ENCODE results near the gene WHRN. TPM values are rescaled to one million over a fixed set of nuclear protein-coding genes. Genes with fewer than 3 reads are reported as not detected.

The WHRN gene
- total RNA-seq, 1 experiment from 2014 or later = 9.4 TPM

DNA sequence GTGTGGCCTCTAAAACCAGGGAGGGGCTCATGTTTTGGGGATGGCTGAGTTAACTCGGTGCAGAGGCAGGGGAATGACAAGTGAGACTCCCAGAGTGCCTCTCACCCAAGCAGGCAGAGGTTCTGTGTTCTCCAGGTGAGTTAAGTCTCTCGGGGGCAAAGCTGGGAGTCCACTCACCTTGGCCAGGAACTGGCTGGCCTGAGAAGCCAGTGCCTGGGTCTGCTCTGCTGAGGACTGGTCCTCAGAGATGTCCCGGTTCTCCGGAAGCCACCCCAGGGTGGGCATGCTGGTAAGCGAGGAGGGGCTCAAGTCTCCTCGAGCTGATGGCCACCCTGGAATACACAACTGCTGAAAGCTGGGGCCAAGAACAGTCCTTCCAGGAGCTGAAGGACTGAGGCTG, 137.9 kb downstream of the WHRN start:
- DNase-seq (ENCODE audit: unreplicated experiment) = no peak
- Mint-ChIP-seq H3K27ac (ENCODE audit: low read depth, unreplicated experiment) (peak overlapping the region; percentile 73), H3K9me3 (ENCODE audit: unreplicated experiment) (no peaks in the 10 kb centered on the region), H3K4me1 (ENCODE audit: insufficient read depth, unreplicated experiment) (peaks cover 36% of the 10 kb centered on the region), H3K27me3 (ENCODE audit: insufficient read depth, unreplicated experiment) (no peaks in the 10 kb centered on the region), H3K36me3 (ENCODE audit: insufficient read depth, unreplicated experiment) (no peaks in the 10 kb centered on the region), H3K4me3 (ENCODE audit: unreplicated experiment) (no peak overlapping the region)
- no TSS peak for BruUV-seq (replicated peaks)
- intact Hi-C loops (cut with micrococcal nuclease) = no loop called here
- POLR2A ChIA-PET = interaction anchor here (0.5 to 0.7 kb wide), 2 partner anchors 14 to 23 kb away, joined by 3 read pairs; no protein-coding TSS in a partner anchor
- TF ChIP-seq, protein P1, sequence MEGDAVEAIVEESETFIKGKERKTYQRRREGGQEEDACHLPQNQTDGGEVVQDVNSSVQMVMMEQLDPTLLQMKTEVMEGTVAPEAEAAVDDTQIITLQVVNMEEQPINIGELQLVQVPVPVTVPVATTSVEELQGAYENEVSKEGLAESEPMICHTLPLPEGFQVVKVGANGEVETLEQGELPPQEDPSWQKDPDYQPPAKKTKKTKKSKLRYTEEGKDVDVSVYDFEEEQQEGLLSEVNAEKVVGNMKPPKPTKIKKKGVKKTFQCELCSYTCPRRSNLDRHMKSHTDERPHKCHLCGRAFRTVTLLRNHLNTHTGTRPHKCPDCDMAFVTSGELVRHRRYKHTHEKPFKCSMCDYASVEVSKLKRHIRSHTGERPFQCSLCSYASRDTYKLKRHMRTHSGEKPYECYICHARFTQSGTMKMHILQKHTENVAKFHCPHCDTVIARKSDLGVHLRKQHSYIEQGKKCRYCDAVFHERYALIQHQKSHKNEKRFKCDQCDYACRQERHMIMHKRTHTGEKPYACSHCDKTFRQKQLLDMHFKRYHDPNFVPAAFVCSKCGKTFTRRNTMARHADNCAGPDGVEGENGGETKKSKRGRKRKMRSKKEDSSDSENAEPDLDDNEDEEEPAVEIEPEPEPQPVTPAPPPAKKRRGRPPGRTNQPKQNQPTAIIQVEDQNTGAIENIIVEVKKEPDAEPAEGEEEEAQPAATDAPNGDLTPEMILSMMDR (IDR thresholded peaks at IDR 0.05; ENCODE audit: unreplicated experiment) = no peak
- CTCF ChIA-PET = interaction anchor here (0.6 to 1.4 kb wide), 4 partner anchors 10 to 39 kb away, joined by 3 to 4 read pairs (median 3); no protein-coding TSS in a partner anchor

DNA sequence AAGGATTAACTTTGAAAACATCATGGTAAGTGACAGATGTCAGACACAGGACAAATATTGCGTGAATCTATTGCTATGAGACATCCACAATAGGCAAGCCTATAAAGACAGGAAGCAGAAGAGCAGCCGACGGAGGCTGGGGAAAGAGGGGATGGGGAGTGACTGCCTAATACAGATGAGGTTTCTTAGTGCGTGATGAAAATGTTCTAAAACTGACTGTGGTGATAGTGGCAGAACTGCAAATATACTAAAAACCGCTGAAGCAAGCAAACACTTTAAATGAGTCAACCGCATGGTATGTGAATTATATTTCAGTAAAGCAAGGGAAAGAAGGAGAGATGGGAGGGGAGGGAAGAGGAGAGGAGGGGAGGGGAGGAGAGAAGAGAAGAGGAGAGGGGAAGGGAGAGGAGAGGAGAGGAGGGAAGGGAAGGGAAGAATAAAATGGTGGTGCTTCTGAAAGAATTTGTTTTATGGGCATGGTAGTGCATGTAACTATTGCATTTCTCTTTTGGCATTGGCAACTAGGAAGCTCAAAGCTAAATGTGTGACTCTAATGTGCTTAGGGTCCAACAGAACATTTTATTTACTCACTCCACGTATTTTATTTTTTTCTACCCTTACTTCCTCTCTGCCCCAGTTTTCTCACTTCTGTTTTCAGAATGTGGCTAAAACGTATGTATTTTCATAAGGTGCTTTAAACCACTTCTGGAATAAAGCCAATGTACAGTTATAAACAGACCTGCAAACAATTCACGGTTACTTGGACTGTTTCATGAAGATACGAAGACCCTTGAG, 138.7 kb downstream of the WHRN start:
- TF ChIP-seq, protein P1 (IDR thresholded peaks at IDR 0.05; ENCODE audit: unreplicated experiment) = no peak
- peaks cover 6% of the 10 kb centered on the region for H3K36me3 Mint-ChIP-seq (ENCODE audit: insufficient read depth, unreplicated experiment)
- intact Hi-C loops (cut with micrococcal nuclease) = no loop called here
- no peaks in the 10 kb centered on the region for H3K9me3 Mint-ChIP-seq (ENCODE audit: unreplicated experiment)
- DNase-seq (ENCODE audit: unreplicated experiment) = peak; percentile 70
- ChIA-PET CTCF (interaction anchor here (0.6 to 1.4 kb wide), 2 partner anchors 11 to 27 kb away, joined by 3 to 4 read pairs; no protein-coding TSS in a partner anchor), POLR2A (interaction anchor here (0.7 kb wide), 1 partner anchor 13 kb away, joined by 3 read pairs; no protein-coding TSS in a partner anchor)
- H3K4me1 Mint-ChIP-seq (ENCODE audit: insufficient read depth, unreplicated experiment) = peaks cover 29% of the 10 kb centered on the region
- no TSS peak for BruUV-seq (replicated peaks)
- peak overlapping the region; percentile 73 for H3K27ac Mint-ChIP-seq (ENCODE audit: low read depth, unreplicated experiment)
- H3K27me3 Mint-ChIP-seq (ENCODE audit: insufficient read depth, unreplicated experiment) = no peaks in the 10 kb centered on the region
- no peak overlapping the region for H3K4me3 Mint-ChIP-seq (ENCODE audit: unreplicated experiment)

DNA sequence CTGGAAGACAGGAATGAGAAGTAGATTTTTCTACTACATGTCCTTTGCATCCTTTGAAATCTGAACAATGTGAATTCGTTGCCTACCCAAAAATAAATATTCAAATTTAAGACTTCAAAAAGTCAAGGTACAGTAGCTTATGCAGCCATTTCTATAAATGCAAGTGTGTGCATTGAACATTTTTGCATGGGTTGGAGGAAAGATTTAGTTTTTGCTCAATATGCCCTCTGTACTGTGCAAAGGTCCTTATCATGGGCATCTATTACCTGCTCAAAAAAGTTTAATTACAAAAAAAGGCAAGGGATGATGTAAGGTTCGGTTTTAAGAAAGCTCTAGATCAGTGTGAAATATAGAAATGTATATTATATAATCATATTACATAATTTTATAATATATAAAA, 140.1 kb downstream of the WHRN start:
- peaks cover 27% of the 10 kb centered on the region for H3K4me1 Mint-ChIP-seq (ENCODE audit: insufficient read depth, unreplicated experiment)
- no peak for DNase-seq (ENCODE audit: unreplicated experiment)
- H3K9me3 Mint-ChIP-seq (ENCODE audit: unreplicated experiment) = no peaks in the 10 kb centered on the region
- H3K4me3 Mint-ChIP-seq (ENCODE audit: unreplicated experiment) = no peak overlapping the region
- CTCF ChIA-PET = interaction anchor here (0.5 kb wide), 2 partner anchors 39 to 88 kb away, joined by 3 read pairs; no protein-coding TSS in a partner anchor
- H3K27me3 Mint-ChIP-seq (ENCODE audit: insufficient read depth, unreplicated experiment) = no peaks in the 10 kb centered on the region
- TF ChIP-seq, protein P1 (IDR thresholded peaks at IDR 0.05; ENCODE audit: unreplicated experiment) = no peak
- intact Hi-C loops (cut with micrococcal nuclease) = no loop called here
- peaks cover 8% of the 10 kb centered on the region for H3K36me3 Mint-ChIP-seq (ENCODE audit: insufficient read depth, unreplicated experiment)
- no TSS peak for BruUV-seq (replicated peaks)
- POLR2A ChIA-PET = interaction anchor here (0.6 to 3.1 kb wide), 6 partner anchors 8 to 134 kb away, joined by 3 to 11 read pairs (median 4); no protein-coding TSS in a partner anchor
- peak overlapping the region; percentile 0 for H3K27ac Mint-ChIP-seq (ENCODE audit: low read depth, unreplicated experiment)

Measured in MCF 10A (cell line).